WTC11 (cell line): ENCODE measurements around the gene IRAK2.

ENCODE experiments used
- CREB1 ChIP-seq: sonication (generic); formaldehyde crosslinking; IDR thresholded peaks from 2 replicates; pipeline ENCODE4 v1.8.0; 2023; ENCODE audit warnings: mild to moderate bottlenecking, missing genetic modification reagents
- FOXJ3 ChIP-seq: sonication (generic); formaldehyde crosslinking; IDR thresholded peaks from 2 replicates; pipeline ENCODE4 v1.9.0; 2021; ENCODE audit warnings: missing genetic modification reagents, mild to moderate bottlenecking, borderline replicate concordance
- GABPB1 ChIP-seq: sonication (generic); formaldehyde crosslinking; IDR thresholded peaks from 2 replicates; pipeline ENCODE4 v1.8.1; 2023; ENCODE audit warnings: mild to moderate bottlenecking, missing genetic modification reagents
- JUN ChIP-seq: sonication (generic); formaldehyde crosslinking; IDR thresholded peaks from 2 replicates; pipeline ENCODE4 v1.8.0; 2023; ENCODE audit warnings: mild to moderate bottlenecking, missing genetic modification reagents
- KAT7 ChIP-seq: sonication (generic); formaldehyde crosslinking; IDR thresholded peaks from 2 replicates; pipeline ENCODE4 v1.8.1; 2023; ENCODE audit warnings: missing genetic modification reagents, mild to moderate bottlenecking, borderline replicate concordance
- NFE2L1 ChIP-seq: sonication (generic); formaldehyde crosslinking; IDR thresholded peaks from 2 replicates; pipeline ENCODE4 v1.8.1; 2023; ENCODE audit warnings: missing genetic modification reagents
- NR2C2 ChIP-seq: sonication (generic); formaldehyde crosslinking; IDR thresholded peaks from 2 replicates; pipeline ENCODE4 v1.8.0; 2022; ENCODE audit warnings: mild to moderate bottlenecking, missing genetic modification reagents
- NR3C1 ChIP-seq: sonication (generic); formaldehyde crosslinking; conservative IDR thresholded peaks from 2 replicates; pipeline ENCODE4 v1.8.1; 2023; ENCODE audit warnings: low read depth, mild to moderate bottlenecking, missing genetic modification reagents
- TF ChIP-seq, protein P1 (sequence below): fragments of 200-600 bp; IDR thresholded peaks from 2 replicates; pipeline ENCODE4 v1.8.0; 2022; ENCODE audit warnings: antibody characterized with exemption

DNA sequence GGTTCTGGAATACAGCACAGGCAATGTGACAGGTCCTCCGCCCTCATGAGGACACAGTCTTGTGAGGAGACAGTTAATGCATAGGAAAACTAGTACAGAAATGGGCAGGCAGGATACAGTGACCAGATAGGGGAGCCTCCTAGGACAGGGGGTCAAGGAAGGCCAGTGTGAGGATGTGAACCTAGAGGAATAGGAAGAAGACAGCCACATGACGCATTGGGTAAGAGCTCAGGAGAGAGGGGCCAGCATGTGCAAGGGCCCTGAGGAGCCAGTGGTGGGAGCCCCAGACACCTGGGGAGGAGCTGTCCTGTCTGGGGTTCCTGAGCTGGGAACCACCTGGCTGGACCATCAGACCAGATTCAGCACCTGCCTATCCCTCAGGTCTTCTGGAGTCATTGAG is 15.6 kb downstream of the IRAK2 start:
- no peak for TF ChIP-seq JUN (CRISPR knock-in tag)
- no peak for TF ChIP-seq NR2C2 (CRISPR knock-in tag)
- no peak for TF ChIP-seq CREB1
- no peak for TF ChIP-seq GABPB1 (CRISPR knock-in tag)
- TF ChIP-seq, protein P1, sequence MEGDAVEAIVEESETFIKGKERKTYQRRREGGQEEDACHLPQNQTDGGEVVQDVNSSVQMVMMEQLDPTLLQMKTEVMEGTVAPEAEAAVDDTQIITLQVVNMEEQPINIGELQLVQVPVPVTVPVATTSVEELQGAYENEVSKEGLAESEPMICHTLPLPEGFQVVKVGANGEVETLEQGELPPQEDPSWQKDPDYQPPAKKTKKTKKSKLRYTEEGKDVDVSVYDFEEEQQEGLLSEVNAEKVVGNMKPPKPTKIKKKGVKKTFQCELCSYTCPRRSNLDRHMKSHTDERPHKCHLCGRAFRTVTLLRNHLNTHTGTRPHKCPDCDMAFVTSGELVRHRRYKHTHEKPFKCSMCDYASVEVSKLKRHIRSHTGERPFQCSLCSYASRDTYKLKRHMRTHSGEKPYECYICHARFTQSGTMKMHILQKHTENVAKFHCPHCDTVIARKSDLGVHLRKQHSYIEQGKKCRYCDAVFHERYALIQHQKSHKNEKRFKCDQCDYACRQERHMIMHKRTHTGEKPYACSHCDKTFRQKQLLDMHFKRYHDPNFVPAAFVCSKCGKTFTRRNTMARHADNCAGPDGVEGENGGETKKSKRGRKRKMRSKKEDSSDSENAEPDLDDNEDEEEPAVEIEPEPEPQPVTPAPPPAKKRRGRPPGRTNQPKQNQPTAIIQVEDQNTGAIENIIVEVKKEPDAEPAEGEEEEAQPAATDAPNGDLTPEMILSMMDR, result no peak
- no peak for TF ChIP-seq NFE2L1 (CRISPR knock-in tag)
- no peak for TF ChIP-seq NR3C1 (CRISPR knock-in tag)
- no peak for TF ChIP-seq KAT7
- no peak for TF ChIP-seq FOXJ3 (CRISPR knock-in tag)
